Body of pancreas (tissue), 4 donors: ENCODE data around the gene INF2. TPM values are rescaled to one million over a fixed set of nuclear protein-coding genes. Genes with fewer than 3 reads are reported as not detected.
A peak's percentile ranks its signal among the peaks of the same experiment; 100 is the strongest.

Experiments
- ATAC-seq: fragments of 150-250 bp; one replicate; pipeline ENCODE4 v1.9.1; 2016
- DNase-seq, 4 donors: peaks; one replicate each; pipeline ENCODE4 v3.0.0-alpha.2; 2019
- H3K27ac ChIP-seq, 4 donors: fragments of 200-600 bp; sonication (generic); 1 replicate in 3 of 4; 2 replicates in 1 of 4; pipeline versions ENCODE4 v1.5.1 to v1.6.1; 2016 to 2019; ENCODE audit warnings: mild to moderate bottlenecking in 1 of 4, mixed read lengths in 1 of 4, moderate library complexity in 1 of 4
- H3K27me3 ChIP-seq, 2 donors: fragments of 200-600 bp; sonication (generic); one replicate each; pipeline ENCODE4 v1.6.0; 2016; ENCODE audit warnings: mild to moderate bottlenecking in 1 of 2
- H3K36me3 ChIP-seq, 2 donors: fragments of 200-600 bp; sonication (generic); replicated peaks in 1 of 2; 2 replicates each; pipeline ENCODE4 v1.5.1; 2016; ENCODE audit warnings: low read depth in 2 of 2; ENCODE audit not compliant: insufficient read depth in 1 of 2
- H3K4me1 ChIP-seq: fragments of 200-600 bp; sonication (generic); one replicate; pipeline ENCODE4 v1.6.0; 2016
- H3K4me3 ChIP-seq, 2 donors: fragments of 200-600 bp; sonication (generic); 1 replicate in 1 of 2; 2 replicates in 1 of 2; pipeline ENCODE4 v1.5.1; 2016 to 2019
- H3K9me3 ChIP-seq, 3 donors: fragments of 200-600 bp; sonication (generic); 1 replicate in 2 of 3; 2 replicates in 1 of 3; pipeline ENCODE4 v1.5.1; 2016
- POLR2A ChIP-seq, 3 donors: fragments of 450-650 bp; IDR thresholded peaks; one replicate each; pipeline ENCODE4 v1.6.1; 2016; ENCODE audit warnings: antibody characterized with exemption in 3 of 3, mild to moderate bottlenecking in 2 of 3
- WGBS, 2 donors: methylation state at CpG; one replicate each; pipeline ENCODE4 v1.1.5; 2017; 5-methylcytosine and 5-hydroxymethylcytosine counted together
- intact Hi-C: fragments of 100-400 bp; cut with DNase I; formaldehyde crosslinking; loops from one replicate; pipeline ENCODE4 v1.15.1; 2023
- total RNA-seq, 2 donors: library from RNA; depleted of rRNA; stranded (reverse); fragments of >200 nt; gene quantifications; one replicate each; pipeline ENCODE4 v1.1.0, GENCODE V29; 2016
- TF ChIP-seq, protein P1 (sequence below), 7 experiments: fragments of 450-650 bp in 4 of 7; fragments of 200-600 bp in 3 of 7; sonication (generic) in 3 of 7; IDR thresholded peaks; one replicate each; pipeline ENCODE4 v1.5.1; 2016 to 2019; ENCODE audit warnings: antibody characterized with exemption in 7 of 7

Gene INF2
- total RNA-seq, 2 donors from 2014 or later = 46.2 to 90.3 TPM

DNA sequence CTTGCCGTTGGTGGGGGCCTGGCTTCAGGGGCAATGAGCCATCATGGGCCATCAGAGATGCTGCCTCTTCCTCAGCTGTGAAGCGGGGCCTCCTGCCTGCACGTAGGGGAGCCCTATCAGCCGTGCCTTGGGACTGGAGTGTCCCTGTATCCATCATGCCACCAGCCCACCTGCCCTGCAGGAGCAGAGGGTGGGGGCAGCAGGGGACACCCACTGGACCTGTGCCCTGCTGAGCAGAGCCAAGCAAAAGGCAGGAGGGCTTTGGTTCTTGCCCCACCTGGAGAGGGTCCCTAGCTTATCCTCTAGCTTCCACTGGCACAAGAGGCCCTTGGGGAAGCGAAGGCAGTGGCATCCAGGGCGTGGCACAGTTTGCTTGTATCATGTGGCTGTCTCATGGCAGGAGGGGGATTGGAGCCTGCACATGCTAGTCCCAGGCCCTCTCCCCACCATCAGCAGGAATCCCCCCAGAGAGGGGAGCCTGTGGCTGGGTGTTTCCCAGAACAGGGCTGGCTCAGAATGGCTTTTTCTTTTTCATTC is 44.7 kb downstream of the INF2 start:
- H3K9me3 ChIP-seq = no peaks in the 10 kb centered on the region
- H3K27ac ChIP-seq = no peak overlapping the region
- no peak for DNase-seq
- no peaks in the 10 kb centered on the region for H3K36me3 ChIP-seq
- H3K4me3 ChIP-seq = no peak overlapping the region
- WGBS, 2 donors = 87% methylated on average over 6 of the region's 6 CpGs; no CpG with 5 or more reads in 1 of the 2 donors
- peaks cover 6% of the 10 kb centered on the region for H3K4me1 ChIP-seq
- no peak for ATAC-seq
- H3K27me3 ChIP-seq = no peaks in the 10 kb centered on the region
- intact Hi-C loops = no loop called here
- TF ChIP-seq POLR2A (IDR thresholded peaks at IDR 0.05) = no peak
- TF ChIP-seq, protein P1, sequence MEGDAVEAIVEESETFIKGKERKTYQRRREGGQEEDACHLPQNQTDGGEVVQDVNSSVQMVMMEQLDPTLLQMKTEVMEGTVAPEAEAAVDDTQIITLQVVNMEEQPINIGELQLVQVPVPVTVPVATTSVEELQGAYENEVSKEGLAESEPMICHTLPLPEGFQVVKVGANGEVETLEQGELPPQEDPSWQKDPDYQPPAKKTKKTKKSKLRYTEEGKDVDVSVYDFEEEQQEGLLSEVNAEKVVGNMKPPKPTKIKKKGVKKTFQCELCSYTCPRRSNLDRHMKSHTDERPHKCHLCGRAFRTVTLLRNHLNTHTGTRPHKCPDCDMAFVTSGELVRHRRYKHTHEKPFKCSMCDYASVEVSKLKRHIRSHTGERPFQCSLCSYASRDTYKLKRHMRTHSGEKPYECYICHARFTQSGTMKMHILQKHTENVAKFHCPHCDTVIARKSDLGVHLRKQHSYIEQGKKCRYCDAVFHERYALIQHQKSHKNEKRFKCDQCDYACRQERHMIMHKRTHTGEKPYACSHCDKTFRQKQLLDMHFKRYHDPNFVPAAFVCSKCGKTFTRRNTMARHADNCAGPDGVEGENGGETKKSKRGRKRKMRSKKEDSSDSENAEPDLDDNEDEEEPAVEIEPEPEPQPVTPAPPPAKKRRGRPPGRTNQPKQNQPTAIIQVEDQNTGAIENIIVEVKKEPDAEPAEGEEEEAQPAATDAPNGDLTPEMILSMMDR (IDR thresholded peaks at IDR 0.05) = no peak

DNA sequence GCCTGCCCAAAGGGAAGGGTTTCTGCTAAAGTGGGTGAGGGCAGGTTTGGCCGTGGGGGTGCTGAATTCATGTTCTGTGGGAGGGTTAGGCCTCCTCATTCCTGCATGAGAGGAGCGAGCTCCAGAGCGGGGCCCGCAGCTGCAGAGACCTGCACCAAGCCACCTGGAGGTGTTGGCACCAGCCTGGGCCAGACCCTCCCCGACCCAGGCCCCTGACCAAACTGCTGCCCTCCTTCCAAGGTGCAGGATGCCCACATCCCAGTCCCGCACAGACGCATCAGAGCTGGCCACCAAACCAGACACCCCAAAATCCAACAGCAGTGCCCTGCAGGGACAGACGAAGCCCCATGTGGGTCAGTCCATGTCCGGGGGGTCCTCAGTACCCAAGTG is 45.2 kb downstream of the INF2 start:
- intact Hi-C loops = no loop called here
- no peak for TF ChIP-seq POLR2A (IDR thresholded peaks at IDR 0.05)
- TF ChIP-seq, protein P1 (IDR thresholded peaks at IDR 0.05) = no peak
- 92 to 99% methylated on average over 6 to 9 of the region's 9 CpGs for WGBS, 2 donors

DNA sequence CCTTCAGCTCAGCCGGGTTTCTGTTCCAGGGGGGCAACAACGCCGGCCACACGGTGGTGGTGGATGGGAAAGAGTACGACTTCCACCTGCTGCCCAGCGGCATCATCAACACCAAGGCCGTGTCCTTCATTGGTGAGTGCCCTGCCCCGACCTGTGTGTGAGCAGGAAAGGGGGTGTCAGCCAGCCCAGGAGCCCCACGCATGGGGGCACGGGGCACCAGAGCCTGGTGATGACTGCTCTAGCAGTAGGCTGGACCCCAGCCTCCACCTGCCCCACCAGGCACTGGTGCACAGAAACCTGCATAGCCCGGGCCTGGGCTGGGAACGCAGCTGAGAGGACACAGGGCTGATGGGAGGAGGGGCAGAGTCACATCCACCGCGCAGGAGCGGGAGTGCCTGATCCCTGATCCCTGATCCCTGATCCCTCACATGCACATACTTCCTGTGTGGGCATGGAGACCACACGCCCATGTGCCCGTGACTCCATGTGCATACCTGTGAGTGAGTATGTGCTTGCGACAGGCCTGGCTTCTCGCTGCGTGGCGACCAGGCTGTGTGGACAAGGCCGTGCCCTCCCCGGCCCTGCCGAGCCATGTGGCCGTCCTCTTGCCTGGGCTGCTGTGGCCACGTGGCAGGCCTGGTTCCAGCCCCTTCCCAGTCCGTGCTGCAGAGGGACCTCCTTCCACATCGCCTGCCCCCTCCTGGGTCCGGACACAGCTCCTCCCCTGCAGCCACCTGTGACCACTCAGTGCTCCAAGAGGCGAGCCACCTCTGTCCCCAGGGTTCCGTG is 45.8 kb downstream of the INF2 start:
- WGBS, 2 donors = 75 to 76% methylated on average over 11 to 30 of the region's 31 CpGs
- TF ChIP-seq, protein P1 (IDR thresholded peaks at IDR 0.05) = no peak
- no peak for TF ChIP-seq POLR2A (IDR thresholded peaks at IDR 0.05)
- ATAC-seq = no peak
- no peak for DNase-seq
- Histone ChIP-seq H3K36me3 (no peaks in the 10 kb centered on the region), H3K4me3 (no peak overlapping the region), H3K4me1 (peaks cover 6% of the 10 kb centered on the region), H3K27ac (peak overlapping the region in 1 of 4 donors; percentile 51), H3K27me3 (no peaks in the 10 kb centered on the region), H3K9me3 (no peaks in the 10 kb centered on the region)
- intact Hi-C loops = no loop called here

More for the DNA sequence above, 45.2 kb downstream of the INF2 start:
- DNase-seq (no peak), ATAC-seq (no peak)
- Histone ChIP-seq H3K27me3 (no peaks in the 10 kb centered on the region), H3K36me3 (no peaks in the 10 kb centered on the region), H3K4me3 (no peak overlapping the region), H3K9me3 (no peaks in the 10 kb centered on the region), H3K27ac (no peak overlapping the region), H3K4me1 (peaks cover 6% of the 10 kb centered on the region)

DNA sequence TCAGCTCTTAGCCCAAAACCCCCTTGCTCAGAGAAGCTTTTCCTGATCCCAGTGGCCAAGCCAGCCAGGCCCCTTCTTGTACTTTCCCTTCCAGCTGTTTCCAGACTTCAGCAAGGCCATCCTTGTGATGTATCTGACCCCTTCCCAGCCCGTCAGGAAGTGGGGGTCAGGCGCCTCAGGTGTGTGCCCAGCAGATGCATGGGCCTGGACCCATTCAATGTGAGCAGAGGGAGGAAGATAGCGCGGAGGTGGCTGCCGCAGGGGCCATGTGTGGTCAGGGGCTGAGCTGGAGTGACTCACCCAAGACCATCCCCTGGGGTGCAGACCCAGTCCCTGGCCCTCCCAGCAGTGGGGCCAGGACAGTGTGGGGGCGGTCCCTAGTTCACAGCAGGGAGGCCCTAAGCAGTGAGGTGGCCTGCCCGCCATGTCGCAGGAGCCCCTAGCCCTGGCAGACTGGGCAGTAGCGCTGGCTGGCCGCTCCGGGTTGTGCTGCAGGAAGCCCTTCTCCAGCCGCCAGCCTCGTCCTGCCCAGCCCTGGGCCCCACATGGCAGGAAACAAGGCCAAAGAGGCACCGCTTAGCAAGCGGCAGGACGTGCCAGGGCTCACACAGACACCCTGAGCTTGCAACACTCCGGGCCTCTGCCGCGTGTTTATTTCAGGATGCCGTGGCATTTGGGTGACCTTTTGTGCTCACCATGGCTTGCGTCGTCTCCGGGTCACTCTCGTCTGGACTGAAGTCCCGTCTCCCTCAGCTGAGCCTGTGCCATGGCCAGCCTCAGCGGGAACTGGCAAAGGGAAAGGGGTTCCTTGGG is 46.6 kb downstream of the INF2 start:
- peak in 1 of 3 donors; percentile 6 for TF ChIP-seq POLR2A (IDR thresholded peaks at IDR 0.05)
- TF ChIP-seq, protein P1 (IDR thresholded peaks at IDR 0.05) = no peak
- peaks cover 6% of the 10 kb centered on the region for H3K4me1 ChIP-seq
- H3K27ac ChIP-seq = peak overlapping the region in 2 of 4 donors; percentile 51
- no peaks in the 10 kb centered on the region for H3K27me3 ChIP-seq
- no peaks in the 10 kb centered on the region for H3K9me3 ChIP-seq
- no peaks in the 10 kb centered on the region for H3K36me3 ChIP-seq
- no peak overlapping the region for H3K4me3 ChIP-seq
- ATAC-seq (peak; percentile 52), DNase-seq (peak; percentile 37 to 66 (median 54))
- 65 to 93% methylated on average over 13 to 23 of the region's 26 CpGs for WGBS, 2 donors
- intact Hi-C loops = no loop called here
